Epithelial cell of esophagus (primary cell): ENCODE data around the gene SHC3.

Source experiments
- DNase-seq: peaks from one replicate; pipeline ENCODE4 v3.0.0; 2010; ENCODE audit warnings: low read depth
- H3K4me3 ChIP-seq: 2 replicates; pipeline ENCODE4 v1.5.1; 2011; ENCODE audit warnings: mild to moderate bottlenecking, low read length, control low read depth
- TF ChIP-seq, protein P1 (sequence below): IDR thresholded peaks from 2 replicates; pipeline ENCODE4 v1.5.1; 2011; ENCODE audit warnings: low read depth, mild to moderate bottlenecking, low read length, control low read depth, inconsistent platforms; ENCODE audit not compliant: insufficient read depth; ENCODE audit errors: missing control alignments

Gene SHC3

DNA sequence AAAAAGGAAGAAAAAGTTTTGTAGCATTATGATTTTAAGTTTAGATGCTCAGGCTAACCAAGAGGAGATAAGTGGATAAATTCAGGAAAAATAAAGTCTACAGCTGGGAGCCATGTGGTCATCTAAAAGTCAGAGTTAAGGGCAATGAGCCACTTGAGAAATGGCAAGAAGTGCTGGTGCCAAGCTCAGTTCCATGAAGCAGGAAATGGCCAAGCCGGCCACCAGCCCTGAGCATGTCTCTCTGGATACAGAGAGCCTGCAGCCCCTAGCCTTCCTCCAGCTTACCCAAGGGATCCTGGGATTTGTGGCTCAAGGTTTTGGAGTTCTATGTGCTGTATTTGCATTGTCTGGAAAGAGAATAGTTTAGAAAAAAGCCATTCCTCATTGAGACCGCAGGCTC lies 199.6 kb downstream of the SHC3 start:
- DNase-seq = no peak
- TF ChIP-seq, protein P1, sequence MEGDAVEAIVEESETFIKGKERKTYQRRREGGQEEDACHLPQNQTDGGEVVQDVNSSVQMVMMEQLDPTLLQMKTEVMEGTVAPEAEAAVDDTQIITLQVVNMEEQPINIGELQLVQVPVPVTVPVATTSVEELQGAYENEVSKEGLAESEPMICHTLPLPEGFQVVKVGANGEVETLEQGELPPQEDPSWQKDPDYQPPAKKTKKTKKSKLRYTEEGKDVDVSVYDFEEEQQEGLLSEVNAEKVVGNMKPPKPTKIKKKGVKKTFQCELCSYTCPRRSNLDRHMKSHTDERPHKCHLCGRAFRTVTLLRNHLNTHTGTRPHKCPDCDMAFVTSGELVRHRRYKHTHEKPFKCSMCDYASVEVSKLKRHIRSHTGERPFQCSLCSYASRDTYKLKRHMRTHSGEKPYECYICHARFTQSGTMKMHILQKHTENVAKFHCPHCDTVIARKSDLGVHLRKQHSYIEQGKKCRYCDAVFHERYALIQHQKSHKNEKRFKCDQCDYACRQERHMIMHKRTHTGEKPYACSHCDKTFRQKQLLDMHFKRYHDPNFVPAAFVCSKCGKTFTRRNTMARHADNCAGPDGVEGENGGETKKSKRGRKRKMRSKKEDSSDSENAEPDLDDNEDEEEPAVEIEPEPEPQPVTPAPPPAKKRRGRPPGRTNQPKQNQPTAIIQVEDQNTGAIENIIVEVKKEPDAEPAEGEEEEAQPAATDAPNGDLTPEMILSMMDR = no peak

DNA sequence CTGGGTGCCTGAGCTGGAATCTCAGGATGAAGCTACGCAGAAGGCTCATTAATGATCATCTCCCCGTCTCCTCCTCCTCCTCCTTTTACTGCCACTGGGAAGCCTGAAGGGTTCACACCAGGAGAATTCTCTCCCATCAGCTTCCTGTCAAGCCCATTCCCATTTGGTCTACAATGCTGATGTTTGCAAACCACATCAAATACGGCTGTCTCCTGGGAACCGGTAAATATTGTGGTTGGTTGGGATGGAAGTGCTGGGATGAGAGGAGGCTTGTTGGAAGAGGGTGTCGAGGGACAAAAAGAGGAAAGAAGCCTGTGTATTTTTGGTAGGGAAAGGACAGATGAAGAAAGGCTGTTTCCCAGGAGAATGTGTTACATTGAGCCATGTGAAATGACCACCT lies 200.6 kb downstream of the SHC3 start:
- TF ChIP-seq, protein P1 = no peak
- DNase-seq = no peak
- no peak overlapping the region for H3K4me3 ChIP-seq

More for the DNA sequence above, 199.6 kb downstream of the SHC3 start:
- H3K4me3 ChIP-seq = no peak overlapping the region

DNA sequence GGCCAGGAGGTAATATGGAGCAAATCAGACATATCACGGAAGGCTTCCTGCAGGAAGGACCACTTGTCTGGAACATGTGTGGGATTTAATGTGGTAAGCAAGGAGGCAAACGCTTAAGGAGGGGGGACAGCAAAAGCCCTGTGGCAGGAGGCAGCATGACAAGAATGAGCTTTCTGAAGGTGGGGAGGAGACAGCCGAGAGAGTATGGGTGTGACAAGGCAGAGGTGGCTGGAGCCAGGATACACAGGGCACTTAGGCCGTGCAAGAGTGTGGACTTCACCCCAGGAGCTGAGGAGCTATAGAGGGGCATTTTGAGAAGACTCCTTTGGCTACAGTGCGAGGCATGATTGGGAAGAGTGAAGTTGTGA lies 201.7 kb downstream of the SHC3 start:
- H3K4me3 ChIP-seq = no peak overlapping the region
- TF ChIP-seq, protein P1 = no peak
- DNase-seq = no peak

DNA sequence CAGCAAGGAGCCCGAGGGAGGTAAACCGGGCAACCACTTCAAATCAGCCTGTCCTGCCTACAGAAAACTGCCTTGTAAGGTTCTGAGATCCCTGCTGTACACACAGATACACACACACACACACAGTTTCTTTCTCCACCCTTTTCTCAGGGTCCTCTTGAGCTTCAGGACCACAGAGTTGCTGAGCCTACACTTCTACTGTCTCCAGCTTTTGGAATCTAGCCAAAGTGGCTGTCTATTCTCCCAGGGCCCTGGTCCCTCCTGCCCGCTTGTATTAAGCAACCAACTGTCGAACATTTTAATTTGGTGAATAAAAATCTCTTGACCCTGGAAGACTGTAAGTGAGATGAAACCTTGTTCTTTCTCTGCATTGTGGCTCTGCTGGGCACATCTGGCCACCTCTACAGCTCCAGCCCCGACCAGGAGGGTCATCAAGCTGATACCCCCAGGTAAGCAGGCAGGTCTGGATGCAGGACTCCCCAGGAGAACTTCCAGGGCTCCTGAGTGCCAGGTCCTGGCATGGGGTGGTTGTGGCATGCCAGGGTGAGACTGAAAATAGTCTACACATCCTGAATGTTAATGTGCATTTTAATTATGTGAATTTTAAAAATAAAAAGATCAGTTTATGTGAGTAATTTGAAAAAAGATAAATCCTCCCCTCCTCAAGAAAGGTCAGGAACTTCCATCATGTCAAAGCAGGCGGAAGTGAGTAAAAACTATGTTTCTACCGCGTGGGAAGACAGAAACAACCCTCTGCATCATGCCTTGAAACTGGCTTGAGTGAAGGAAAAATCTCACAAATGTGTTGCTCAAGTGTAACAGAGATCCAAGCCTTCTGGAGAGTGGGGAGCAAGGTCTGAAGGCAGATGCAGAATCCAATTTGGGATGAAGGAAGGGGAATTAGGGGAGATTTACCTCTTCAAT lies 202.4 kb downstream of the SHC3 start:
- TF ChIP-seq, protein P1 = no peak
- DNase-seq = no peak
- H3K4me3 ChIP-seq = no peak overlapping the region

DNA sequence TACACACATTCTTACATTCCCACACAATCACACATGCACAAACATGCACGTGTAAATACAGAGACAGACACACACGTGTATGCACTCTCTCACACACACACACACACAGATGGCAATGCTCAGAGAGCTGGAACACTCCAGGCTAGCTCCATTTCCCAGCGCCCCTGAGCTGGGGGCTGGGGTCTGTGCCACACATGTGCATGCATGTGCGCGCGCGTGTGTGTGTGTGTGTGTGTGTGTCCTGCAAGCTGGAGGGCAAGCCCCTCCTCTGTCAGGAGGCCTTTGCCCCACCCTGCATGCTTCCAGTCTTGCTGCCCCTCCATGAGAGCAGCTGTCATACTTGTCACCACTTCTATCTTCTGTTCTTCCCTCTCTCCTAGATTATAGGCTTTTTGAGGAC lies 204.0 kb downstream of the SHC3 start:
- no peak overlapping the region for H3K4me3 ChIP-seq
- DNase-seq = no peak
- TF ChIP-seq, protein P1 = no peak

DNA sequence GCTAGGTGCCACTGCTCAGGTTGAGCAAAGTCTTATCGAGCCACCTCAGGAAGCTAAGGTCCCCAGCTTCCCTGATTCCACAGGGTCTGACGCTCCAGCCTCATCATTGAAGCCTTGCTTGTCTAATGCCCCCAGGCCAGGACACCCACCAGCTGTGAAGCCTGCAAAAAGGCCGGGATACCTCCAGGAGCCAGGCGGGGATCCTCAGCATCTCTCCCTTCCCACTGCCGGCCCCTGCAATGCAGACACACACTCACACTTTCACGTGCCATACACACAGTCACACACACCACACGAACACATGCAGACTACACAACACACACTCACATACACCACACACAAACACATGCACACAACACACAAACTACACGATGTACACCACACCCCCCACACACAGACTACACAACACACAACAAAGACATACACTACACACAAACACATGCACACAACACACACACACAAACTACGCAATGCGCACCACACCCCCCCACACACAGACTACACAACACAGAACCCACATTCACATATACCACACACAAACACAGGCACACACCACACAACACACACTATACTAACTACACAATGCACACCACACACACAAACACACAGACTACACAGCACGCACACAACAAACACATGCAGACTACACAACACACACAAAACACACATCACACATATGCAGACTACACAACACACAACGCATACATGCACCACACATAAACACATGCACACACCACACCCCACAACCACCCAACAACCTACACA lies 205.2 kb downstream of the SHC3 start:
- no peak for DNase-seq
- H3K4me3 ChIP-seq = no peak overlapping the region
- TF ChIP-seq, protein P1 = no peak
